HG03565 (cell line): Measurements from ENCODE around the gene FRS3.
"Not testable (repeated sequence)": the region's sequence is repeated elsewhere in the genome, so short reads cannot be mapped to it uniquely, and the experiment has no call there.

Experiments
- ATAC-seq: cut with Tn5 transposase; IDR thresholded peaks from one replicate; pipeline ENCODE4 v1.9.1; 2021; ENCODE audit warnings: mild to moderate bottlenecking, moderate library complexity; ENCODE audit not compliant: unreplicated experiment

FRS3 gene

DNA sequence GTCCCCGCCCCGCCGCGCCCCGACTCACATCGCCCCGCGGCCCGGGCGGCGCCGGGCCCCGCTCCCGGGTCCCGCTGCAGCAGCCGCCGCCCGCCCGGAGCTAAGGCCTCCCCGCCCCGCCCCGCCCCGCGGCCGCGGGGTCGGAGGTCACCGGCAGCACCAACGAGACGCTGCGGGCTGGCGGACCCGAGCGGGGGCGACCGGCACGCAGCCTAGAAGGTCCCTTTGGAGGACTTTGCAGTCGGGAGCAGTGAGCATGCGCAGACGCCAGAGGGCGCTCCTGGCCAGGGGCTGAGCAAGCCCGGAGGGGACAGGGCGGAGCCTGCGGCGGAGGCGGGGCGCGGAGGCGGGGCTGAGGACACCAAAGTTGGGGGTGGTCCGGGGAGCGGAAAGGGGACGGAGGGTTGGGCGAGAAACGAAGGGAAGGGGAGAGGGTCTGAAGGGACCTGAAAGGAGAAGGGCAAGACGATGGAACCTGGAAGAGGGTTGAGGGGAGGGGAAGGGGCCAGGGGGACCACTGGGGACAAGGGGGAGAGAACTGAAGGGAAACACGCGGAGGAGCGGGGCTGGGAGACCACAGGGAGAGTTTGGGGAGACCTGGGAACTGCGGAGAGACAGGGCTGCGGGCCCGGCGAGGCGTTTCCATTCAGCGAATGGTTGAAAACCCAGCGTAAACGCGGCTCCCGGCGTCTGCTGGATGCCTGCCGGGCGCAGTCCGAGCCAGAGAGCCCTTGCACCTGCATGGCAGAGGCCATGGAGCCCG is at the start of gene FRS3:
FRS3 (minus strand) TSS at position 113 of the 763 bp plus-strand sequence. CDS start 2,913 bp downstream, outside the sequence.
- ATAC-seq = peak; percentile 90

DNA sequence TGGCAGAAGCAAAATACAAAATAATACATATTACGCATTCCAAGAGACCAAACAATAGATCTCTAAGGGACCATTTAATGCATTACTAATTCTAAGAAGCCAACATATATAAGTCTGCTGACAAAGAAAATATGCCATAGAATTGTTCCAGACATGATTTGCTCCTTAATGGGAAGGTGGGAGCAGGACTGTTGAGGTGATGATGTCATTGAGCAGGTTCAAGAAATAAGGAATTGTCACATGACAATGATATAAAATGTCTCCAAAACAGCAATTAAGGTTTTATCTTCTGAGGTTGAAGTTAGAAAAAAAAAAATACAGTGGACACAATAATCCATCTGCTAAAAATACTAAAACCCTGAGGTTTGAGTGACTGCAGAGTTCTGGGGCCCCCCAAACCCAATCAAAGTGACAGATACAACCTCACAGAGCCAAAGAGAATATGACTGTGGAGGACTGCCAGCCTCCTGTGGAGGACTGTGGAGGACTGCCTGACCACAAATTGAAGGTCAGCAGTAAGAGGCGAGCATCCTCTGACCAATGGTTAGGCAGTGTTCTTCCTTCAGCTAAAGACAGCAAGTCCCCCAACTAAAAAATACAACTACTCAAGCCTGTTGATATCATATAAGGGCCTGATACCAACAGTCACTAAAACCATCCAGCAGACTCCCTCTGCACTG is 46.8 kb upstream of the FRS3 start:
- ATAC-seq = no peak

DNA sequence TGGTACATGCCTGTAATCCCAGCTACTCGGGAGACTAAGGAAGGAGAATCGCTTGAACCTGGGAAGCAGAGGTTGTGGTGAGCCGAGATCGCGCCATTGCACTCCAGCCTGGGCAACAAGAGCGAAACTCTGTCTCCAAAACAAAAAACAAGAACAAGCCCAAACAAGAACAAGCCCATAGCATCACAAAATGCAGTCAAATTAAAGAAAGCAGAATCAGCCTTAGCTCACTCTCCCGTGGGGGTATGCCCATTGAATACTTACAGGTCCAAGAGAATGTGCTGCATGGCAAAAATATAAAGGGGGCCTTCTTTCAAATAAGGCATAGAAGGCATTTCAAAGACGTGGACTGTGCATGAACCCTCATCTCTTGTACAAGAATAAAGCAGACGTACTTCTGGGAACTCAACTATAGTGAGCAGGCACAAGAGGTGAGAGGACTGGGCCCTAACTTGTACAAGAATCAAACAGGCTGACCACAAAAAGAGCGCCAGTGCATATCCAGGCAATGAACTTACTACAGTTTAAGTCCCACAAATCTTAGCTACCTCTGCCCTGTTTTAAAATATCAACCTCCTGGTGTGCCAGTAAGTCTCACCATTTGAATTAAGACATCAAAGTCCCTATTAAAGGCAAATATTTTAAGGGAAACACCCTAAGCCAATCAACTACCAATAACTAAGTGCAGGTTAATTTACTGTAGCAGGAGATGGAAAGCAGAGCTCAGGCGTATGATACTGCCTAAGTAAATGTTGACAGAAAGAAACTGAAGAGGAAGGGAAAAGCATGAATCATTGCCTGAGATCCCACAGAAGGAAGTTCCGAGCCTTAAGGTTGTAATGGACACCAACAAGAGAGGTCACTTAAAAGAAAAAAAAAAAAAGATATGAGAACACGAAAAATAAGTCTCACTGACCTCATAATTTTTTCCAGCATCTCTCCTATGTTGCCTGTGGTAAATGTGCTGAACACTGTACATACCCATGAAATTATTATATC is 45.2 kb upstream of the FRS3 start:
- no peak for ATAC-seq

DNA sequence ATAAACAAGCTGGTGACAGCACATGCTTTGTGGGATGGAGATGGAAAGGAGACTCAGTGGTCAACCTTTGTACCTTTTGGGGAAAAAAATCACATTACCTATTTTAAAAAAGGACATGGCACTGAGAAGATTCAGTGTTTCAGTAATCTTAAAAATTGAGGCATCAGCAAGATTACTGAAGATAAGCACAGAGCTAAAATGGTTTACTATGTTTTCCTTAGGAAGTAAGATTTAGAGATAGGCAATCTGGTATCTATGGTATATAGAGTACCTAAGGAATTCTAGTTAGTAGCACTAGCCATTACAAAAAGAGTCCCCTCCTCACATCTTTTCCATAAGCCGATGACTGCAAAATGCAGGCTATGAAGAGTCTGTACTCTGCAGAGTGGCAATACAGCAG is 43.5 kb upstream of the FRS3 start:
- no peak for ATAC-seq

DNA sequence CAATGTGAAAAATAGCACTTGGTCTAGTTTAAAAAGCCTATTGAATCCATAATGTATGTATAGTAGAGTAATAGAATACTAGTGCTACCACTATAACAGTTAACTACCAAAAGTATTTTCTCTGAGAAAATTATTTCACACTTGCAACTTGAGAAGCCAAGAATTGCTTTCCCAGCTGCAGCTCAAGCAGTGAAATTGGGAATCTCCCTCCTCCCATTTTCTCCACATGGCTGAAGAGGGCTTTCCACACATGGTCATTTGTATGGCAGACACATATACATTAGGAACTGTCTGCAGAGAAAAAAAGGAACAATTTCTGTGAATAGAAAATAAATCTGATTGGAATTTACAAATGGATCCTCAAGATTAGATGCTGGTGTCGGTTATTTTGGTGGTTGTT is 42.3 kb upstream of the FRS3 start:
- no peak for ATAC-seq

- ATAC-seq = no peak
Observed at GRCh38 chr6:41821266-41821665, 41.6 kb upstream of the FRS3 start.

GRCh38 chr6:41818271-41819054 is 38.8 kb upstream of the FRS3 start:
- no peak for ATAC-seq

- ATAC-seq = no peak
Observed at GRCh38 chr6:41815587-41815986, 35.9 kb upstream of the FRS3 start.

GRCh38 chr6:41814629-41815028 is 34.9 kb upstream of the FRS3 start:
- no peak for ATAC-seq

- ATAC-seq = no peak
Observed at GRCh38 chr6:41813956-41814355, 34.3 kb upstream of the FRS3 start.

DNA sequence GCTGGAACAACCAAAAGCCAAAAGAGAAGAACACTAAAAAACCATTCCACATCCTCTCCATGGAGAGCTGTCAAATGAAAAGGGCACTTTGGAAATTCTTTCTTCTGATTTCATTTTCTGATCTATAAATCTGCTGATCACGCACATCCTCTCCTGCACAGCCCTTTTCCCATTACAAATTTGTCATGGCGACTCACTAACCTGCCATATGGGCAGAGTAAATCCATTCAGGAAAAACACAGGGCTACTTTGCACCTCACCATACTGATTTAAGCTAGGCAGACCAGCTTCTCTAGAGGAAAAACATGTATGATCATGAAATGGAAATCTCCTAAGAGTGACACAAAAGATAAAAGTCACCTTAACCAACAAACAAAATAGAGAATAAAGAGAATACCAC is 33.8 kb upstream of the FRS3 start:
- ATAC-seq = no peak

DNA sequence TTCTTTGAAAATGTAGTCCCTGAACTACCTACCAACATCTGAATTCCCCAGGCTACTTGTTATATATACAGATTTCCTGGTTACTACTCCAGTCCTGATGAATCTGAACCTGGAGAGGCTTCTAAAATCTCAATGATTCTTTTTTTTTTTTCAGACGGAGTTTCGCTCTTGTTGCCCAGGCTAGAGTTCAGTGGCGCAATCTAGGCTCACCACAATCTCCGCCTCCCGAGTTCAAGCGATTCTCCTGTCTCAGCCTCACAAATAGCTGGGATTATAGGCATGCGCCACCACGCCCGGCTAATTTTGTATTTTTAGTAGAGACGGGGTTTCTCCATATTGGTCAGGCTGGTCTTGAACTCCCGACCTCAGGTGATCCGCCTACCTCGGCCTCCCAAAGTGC is 32.2 kb upstream of the FRS3 start:
- ATAC-seq = not testable (repeated sequence)

DNA sequence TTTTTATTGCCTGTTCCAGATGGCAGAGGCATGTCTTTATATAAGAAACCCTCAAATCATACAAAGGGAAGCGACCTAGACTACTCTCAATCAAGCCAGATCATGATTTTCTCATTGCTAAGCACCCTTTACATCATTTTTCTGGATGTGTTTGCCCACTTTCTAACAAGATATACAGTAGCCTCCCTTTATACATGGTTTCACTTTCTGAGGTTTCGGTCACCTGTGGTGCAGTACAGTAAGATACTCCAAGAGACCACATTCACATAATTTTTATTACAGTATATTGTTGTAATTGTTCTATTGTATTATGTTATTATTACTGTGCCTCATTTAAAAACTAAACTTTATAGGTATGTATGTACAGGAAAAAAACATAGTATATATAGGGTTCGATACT is 31.4 kb upstream of the FRS3 start:
- no peak for ATAC-seq

GRCh38 chr6:41805830-41806774 is 26.4 kb upstream of the FRS3 start:
- ATAC-seq = no peak

GRCh38 chr6:41801380-41801779 is 21.7 kb upstream of the FRS3 start:
- ATAC-seq = no peak

GRCh38 chr6:41799559-41799911 is 19.8 kb upstream of the FRS3 start:
- no peak for ATAC-seq

DNA sequence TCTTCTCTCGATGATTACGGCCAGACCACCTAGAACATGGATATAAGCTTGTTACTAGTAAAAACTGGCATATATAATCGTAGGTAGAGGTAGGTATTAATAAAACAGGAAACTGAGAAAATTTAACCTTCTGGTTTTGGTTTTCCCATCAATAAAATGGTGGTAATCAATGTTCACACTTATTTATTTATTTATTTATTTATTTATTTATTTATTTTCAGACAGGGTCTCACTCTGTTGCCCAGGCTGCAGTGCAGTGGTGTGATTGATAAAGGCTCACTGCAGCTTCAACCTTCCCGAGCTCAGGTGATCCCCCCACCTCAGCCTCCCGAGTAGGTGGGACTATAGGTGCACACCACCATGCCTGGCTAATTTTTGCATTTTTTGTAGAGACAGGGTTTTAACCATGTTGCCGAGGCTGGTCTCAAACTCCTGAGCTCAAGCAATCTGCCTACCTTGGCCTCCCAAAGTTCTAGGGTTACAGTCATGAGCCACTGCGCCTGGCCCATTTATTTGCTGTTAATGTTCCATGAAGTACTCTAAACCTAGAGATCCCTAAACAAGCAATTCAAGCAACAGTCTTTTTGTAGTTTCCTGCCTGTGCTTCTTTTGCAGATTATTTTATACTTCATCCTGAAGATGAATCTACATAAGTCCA is 19.3 kb upstream of the FRS3 start:
- ATAC-seq = no peak

DNA sequence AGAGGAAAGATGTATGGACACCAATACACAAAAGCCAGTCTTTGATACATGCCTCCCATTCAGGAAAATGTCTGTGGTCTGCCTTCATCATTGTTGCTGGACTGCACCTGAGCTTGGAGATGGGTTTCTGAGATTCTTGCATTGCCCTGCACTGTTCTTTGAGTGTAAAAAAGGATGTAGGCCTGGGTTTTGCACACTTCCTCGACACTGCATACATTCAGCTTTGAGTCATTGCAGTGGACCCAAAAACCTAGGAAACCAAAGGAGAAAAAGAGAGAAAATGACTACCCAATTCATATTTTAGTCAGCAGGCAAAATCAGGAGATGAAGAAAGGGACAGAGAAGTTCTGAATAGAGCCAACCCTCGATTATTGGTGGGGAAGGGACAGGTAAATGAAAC is 16.8 kb upstream of the FRS3 start:
- no peak for ATAC-seq

DNA sequence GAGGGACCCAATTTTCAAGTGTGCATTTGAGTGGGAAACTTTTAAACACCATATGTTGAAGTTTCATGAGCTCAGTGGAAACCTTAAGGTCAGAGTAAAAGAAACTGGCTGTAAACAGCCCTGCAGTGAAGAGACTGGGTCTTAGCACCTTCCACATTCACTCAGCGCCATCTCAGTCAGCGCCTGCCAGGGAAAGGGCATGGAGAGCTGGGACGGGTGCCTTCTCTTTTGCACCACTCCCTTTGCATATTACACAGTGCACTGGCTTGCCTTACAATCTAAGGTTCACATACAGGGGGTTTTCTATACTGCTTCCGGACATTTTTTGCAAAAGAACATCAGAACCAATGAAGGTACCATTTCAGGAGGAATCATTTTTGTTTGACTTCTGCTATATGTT is 12.3 kb upstream of the FRS3 start:
- ATAC-seq = no peak
